H9 (cell line): Measurements from ENCODE around the gene GAREM2. TPM values are rescaled to one million over a fixed set of nuclear protein-coding genes. Genes with fewer than 3 reads are reported as not detected.

Experiments used
- DNase-seq: peaks from one replicate; pipeline ENCODE4 v3.0.0-alpha.2; 2017
- H2AFZ ChIP-seq: one replicate; pipeline ENCODE4 v1.6.1; 2013; ENCODE audit warnings: mild to moderate bottlenecking, low read length, control low read depth, moderate library complexity
- H2AK5ac ChIP-seq: 2 replicates; pipeline ENCODE4 v1.6.1; 2013; ENCODE audit warnings: low read length, control low read depth, mixed read lengths; ENCODE audit not compliant: insufficient read length
- H2BK120ac ChIP-seq: one replicate; pipeline ENCODE4 v1.6.1; 2013; ENCODE audit warnings: low read depth, mild to moderate bottlenecking, low read length, control low read depth, inconsistent platforms; ENCODE audit not compliant: poor library complexity, severe bottlenecking
- H2BK12ac ChIP-seq: 2 replicates; pipeline ENCODE4 v1.6.1; 2013; ENCODE audit warnings: low read length, control low read depth, mixed read lengths, low read depth; ENCODE audit not compliant: insufficient read length
- H2BK15ac ChIP-seq: 2 replicates; pipeline ENCODE4 v1.6.1; 2013; ENCODE audit warnings: low read depth, low read length, control low read depth
- H2BK20ac ChIP-seq: one replicate; pipeline ENCODE4 v1.6.1; 2013; ENCODE audit warnings: low read depth, mild to moderate bottlenecking, low read length, control low read depth, inconsistent platforms; ENCODE audit not compliant: poor library complexity, severe bottlenecking
- H2BK5ac ChIP-seq: 2 replicates; pipeline ENCODE4 v1.6.1; 2013; ENCODE audit warnings: low read length, control low read depth, mixed read lengths; ENCODE audit not compliant: insufficient read length
- H3K14ac ChIP-seq: 2 replicates; pipeline ENCODE4 v1.6.1; 2013; ENCODE audit warnings: low read length, control low read depth; ENCODE audit not compliant: insufficient read depth
- H3K18ac ChIP-seq: 2 replicates; pipeline ENCODE4 v1.6.1; 2013; ENCODE audit warnings: low read depth, mild to moderate bottlenecking, mixed read lengths, low read length, control low read depth; ENCODE audit not compliant: insufficient read length
- H3K23ac ChIP-seq: 2 replicates; pipeline ENCODE4 v1.6.1; 2013; ENCODE audit warnings: low read length, control low read depth, mixed read lengths, low read depth; ENCODE audit not compliant: insufficient read length
- H3K23me2 ChIP-seq: 2 replicates; pipeline ENCODE4 v1.6.1; 2013; ENCODE audit warnings: low read depth, mild to moderate bottlenecking, mixed read lengths, low read length, control low read depth; ENCODE audit not compliant: insufficient read length, poor library complexity, severe bottlenecking
- H3K27ac ChIP-seq: 2 replicates; pipeline ENCODE4 v1.5.1; 2013; ENCODE audit warnings: low read length, control low read depth, mixed read lengths, low read depth; ENCODE audit not compliant: insufficient read length
- H3K27me3 ChIP-seq: 2 replicates; pipeline ENCODE4 v1.6.1; 2013; ENCODE audit warnings: low read length, control low read depth, inconsistent platforms; ENCODE audit not compliant: insufficient read depth
- H3K4ac ChIP-seq: 2 replicates; pipeline ENCODE4 v1.6.1; 2013; ENCODE audit warnings: low read depth, mild to moderate bottlenecking, control low read depth, inconsistent platforms, low read length, moderate library complexity
- H3K4me1 ChIP-seq: 2 replicates; pipeline ENCODE4 v1.6.1; 2013; ENCODE audit warnings: low read length, control low read depth, inconsistent platforms; ENCODE audit not compliant: insufficient read depth
- H3K4me2 ChIP-seq: 2 replicates; pipeline ENCODE4 v1.6.1; 2013; ENCODE audit warnings: low read length, control low read depth, mixed read lengths; ENCODE audit not compliant: insufficient read length, insufficient read depth
- H3K56ac ChIP-seq: 2 replicates; pipeline ENCODE4 v1.6.1; 2013; ENCODE audit warnings: low read depth, mild to moderate bottlenecking, mixed read lengths, low read length, control low read depth; ENCODE audit not compliant: insufficient read length
- H3K79me1 ChIP-seq: 2 replicates; pipeline ENCODE4 v1.6.1; 2013; ENCODE audit warnings: low read depth, mild to moderate bottlenecking, moderate library complexity, low read length, control low read depth, inconsistent platforms; ENCODE audit not compliant: insufficient read depth, poor library complexity, severe bottlenecking
- H3K79me2 ChIP-seq: 2 replicates; pipeline ENCODE4 v1.6.1; 2013; ENCODE audit warnings: low read length, control low read depth, inconsistent platforms; ENCODE audit not compliant: insufficient read depth
- H3K9ac ChIP-seq: 2 replicates; pipeline ENCODE4 v1.6.1; 2013; ENCODE audit warnings: low read length, control low read depth, mixed read lengths; ENCODE audit not compliant: insufficient read length; ENCODE audit errors: extremely low read depth
- H3K9me3 ChIP-seq: one replicate; pipeline ENCODE4 v1.6.1; 2013; ENCODE audit warnings: low read depth, low read length, inconsistent platforms; ENCODE audit not compliant: control insufficient read depth
- H3T11ph ChIP-seq: one replicate; pipeline ENCODE4 v1.6.1; 2013; ENCODE audit warnings: mild to moderate bottlenecking, low read length, control low read depth, inconsistent platforms
- H4K20me1 ChIP-seq: one replicate; pipeline ENCODE4 v1.6.1; 2013; ENCODE audit not compliant: control insufficient read depth, insufficient read length, insufficient read depth
- H4K5ac ChIP-seq: 2 replicates; pipeline ENCODE4 v1.6.1; 2013; ENCODE audit warnings: low read depth, mild to moderate bottlenecking, mixed read lengths, low read length, control low read depth; ENCODE audit not compliant: insufficient read length
- H4K8ac ChIP-seq: replicated peaks from 2 replicates; pipeline ENCODE4 v1.6.1; 2013; ENCODE audit warnings: low read length, control low read depth, mixed read lengths, low read depth; ENCODE audit not compliant: insufficient read length
- H4K91ac ChIP-seq: 2 replicates; pipeline ENCODE4 v1.6.1; 2013; ENCODE audit warnings: low read depth, mild to moderate bottlenecking, moderate library complexity, mixed read lengths, low read length, control low read depth; ENCODE audit not compliant: insufficient read length
- H3K27ac Mint-ChIP-seq, 3 experiments: 2 replicates in 2 of 3; 3 replicates in 1 of 3; pipeline ENCODE4 v1.8.0; 2020 to 2021; ENCODE audit warnings: mixed read lengths in 3 of 3, mild to moderate bottlenecking in 1 of 3, moderate library complexity in 1 of 3
- H3K27me3 Mint-ChIP-seq: 2 replicates; pipeline ENCODE4 v1.8.0; 2021; ENCODE audit warnings: low read depth, mild to moderate bottlenecking, moderate library complexity, mixed read lengths
- H3K36me3 Mint-ChIP-seq, 3 experiments: 2 replicates in 2 of 3; 3 replicates in 1 of 3; pipeline ENCODE4 v1.8.0; 2020 to 2021; ENCODE audit warnings: low read depth in 3 of 3, mixed read lengths in 3 of 3; ENCODE audit not compliant: insufficient read depth in 1 of 3
- H3K4me1 Mint-ChIP-seq, 2 experiments: 2 replicates each; pipeline ENCODE4 v1.8.0; 2020; ENCODE audit warnings: mixed read lengths in 2 of 2
- H3K4me3 Mint-ChIP-seq, 2 experiments: 2 replicates in 1 of 2; 3 replicates in 1 of 2; pipeline ENCODE4 v1.8.0; 2020 to 2021; ENCODE audit warnings: mild to moderate bottlenecking in 2 of 2, mixed read lengths in 2 of 2, moderate library complexity in 1 of 2
- H3K9me3 Mint-ChIP-seq, 2 experiments: 2 replicates in 1 of 2; 3 replicates in 1 of 2; pipeline ENCODE4 v1.8.0; 2020; ENCODE audit warnings: mild to moderate bottlenecking in 2 of 2, mixed read lengths in 2 of 2, moderate library complexity in 1 of 2
- WGBS: extraction: QIAGEN DNeasy Blood & Tissue Kit; methylation state at CpG from one replicate; pipeline ENCODE4 v1.1.7; 2013; ENCODE audit warnings: missing lambda C conversion rate, low lambda C conversion rate, mixed read lengths; ENCODE audit not compliant: insufficient read length; ENCODE audit errors: extremely low coverage; 5-methylcytosine and 5-hydroxymethylcytosine counted together
- total RNA-seq: library from RNA; stranded (reverse); gene quantifications from 2 replicates; pipeline ENCODE4 v1.2.1, GENCODE V29; 2021
- TF ChIP-seq, protein P1 (sequence below): fragments of 200-600 bp; sonication (generic); conservative IDR thresholded peaks from 3 replicates; pipeline ENCODE4 v1.8.0; 2021; ENCODE audit warnings: antibody characterized with exemption, mild to moderate bottlenecking

GAREM2 gene
- total RNA-seq, 1 experiment from 2014 or later, result 14.4 TPM

DNA sequence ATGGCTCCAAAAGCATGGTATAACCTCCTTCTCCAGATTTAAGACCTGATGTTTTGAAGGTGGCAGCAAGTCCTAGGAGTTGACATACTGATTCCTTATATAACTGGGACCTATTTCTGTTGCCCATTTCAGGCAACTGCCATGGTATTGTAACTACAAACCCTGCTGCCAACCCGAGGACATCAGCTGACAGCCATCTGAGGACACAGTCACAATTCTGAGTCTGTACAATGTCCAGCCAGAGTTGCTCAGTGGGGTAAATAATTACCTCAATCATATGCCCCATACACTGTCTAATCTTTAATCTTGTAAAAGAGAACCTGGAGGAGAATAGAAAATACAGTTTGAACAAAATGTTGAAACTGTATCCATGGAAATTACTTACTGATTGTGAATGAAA lies 8.7 kb upstream of the GAREM2 start:
- TF ChIP-seq, protein P1, sequence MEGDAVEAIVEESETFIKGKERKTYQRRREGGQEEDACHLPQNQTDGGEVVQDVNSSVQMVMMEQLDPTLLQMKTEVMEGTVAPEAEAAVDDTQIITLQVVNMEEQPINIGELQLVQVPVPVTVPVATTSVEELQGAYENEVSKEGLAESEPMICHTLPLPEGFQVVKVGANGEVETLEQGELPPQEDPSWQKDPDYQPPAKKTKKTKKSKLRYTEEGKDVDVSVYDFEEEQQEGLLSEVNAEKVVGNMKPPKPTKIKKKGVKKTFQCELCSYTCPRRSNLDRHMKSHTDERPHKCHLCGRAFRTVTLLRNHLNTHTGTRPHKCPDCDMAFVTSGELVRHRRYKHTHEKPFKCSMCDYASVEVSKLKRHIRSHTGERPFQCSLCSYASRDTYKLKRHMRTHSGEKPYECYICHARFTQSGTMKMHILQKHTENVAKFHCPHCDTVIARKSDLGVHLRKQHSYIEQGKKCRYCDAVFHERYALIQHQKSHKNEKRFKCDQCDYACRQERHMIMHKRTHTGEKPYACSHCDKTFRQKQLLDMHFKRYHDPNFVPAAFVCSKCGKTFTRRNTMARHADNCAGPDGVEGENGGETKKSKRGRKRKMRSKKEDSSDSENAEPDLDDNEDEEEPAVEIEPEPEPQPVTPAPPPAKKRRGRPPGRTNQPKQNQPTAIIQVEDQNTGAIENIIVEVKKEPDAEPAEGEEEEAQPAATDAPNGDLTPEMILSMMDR, result no peak
- Mint-ChIP-seq H3K27me3 (peaks cover 2% of the 10 kb centered on the region), H3K27ac (no peak overlapping the region), H3K4me1 (no peaks in the 10 kb centered on the region), H3K9me3 (no peaks in the 10 kb centered on the region), H3K4me3 (no peak overlapping the region), H3K36me3 (no peaks in the 10 kb centered on the region; a peak in 1 of 7 replicates)
- Histone ChIP-seq H3K27ac (no peak overlapping the region), H2BK12ac (no peak overlapping the region), H2BK15ac (no peak overlapping the region), H3K4me1 (no peaks in the 10 kb centered on the region), H3K27me3 (no peaks in the 10 kb centered on the region), H3K9me3 (no peaks in the 10 kb centered on the region), H2BK5ac (no peak overlapping the region), H2BK120ac (no peak overlapping the region), H3K4ac (no peak overlapping the region), H4K5ac (no peak overlapping the region), H3K23ac (no peak overlapping the region), H4K20me1 (no peaks in the 10 kb centered on the region), H3K14ac (no peak overlapping the region), H3T11ph (no peak overlapping the region), H3K23me2 (no peaks in the 10 kb centered on the region), H2AK5ac (no peak overlapping the region), H3K56ac (no peak overlapping the region), H3K79me2 (no peaks in the 10 kb centered on the region), H3K9ac (no peak overlapping the region), H4K8ac (no peak overlapping the region), H3K18ac (no peak overlapping the region), H3K79me1 (no peaks in the 10 kb centered on the region), H2BK20ac (no peak overlapping the region), H2AFZ (no peak overlapping the region), H3K4me2 (no peak overlapping the region), H4K91ac (no peak overlapping the region)
- no CpG with 5 or more reads among the region's 1 CpG for WGBS
- no peak for DNase-seq
